Peyer's patch (tissue), 4 donors: ENCODE measurements around the gene APAF1. TPM values are rescaled to one million over a fixed set of nuclear protein-coding genes. Genes with fewer than 3 reads are reported as not detected.

Experiments used
- DNase-seq, 3 donors: peaks; one replicate each; pipeline ENCODE4 v3.0.0-alpha.2; 2017 to 2019
- H3K27ac ChIP-seq, 4 donors: fragments of 200-600 bp; sonication (generic); one replicate each; pipeline ENCODE4 v1.5.1; 2016 to 2019
- H3K27me3 ChIP-seq, 2 donors: fragments of 200-600 bp; sonication (generic); one replicate each; pipeline ENCODE4 v1.5.1; 2019
- H3K36me3 ChIP-seq, 3 donors: fragments of 200-600 bp; sonication (generic); one replicate each; pipeline ENCODE4 v1.5.1; 2016 to 2019
- H3K4me1 ChIP-seq, 4 donors: fragments of 200-600 bp; sonication (generic); one replicate each; pipeline ENCODE4 v1.5.1; 2016 to 2019
- H3K4me3 ChIP-seq, 4 donors: fragments of 200-600 bp; sonication (generic); 1 replicate in 3 of 4; 2 replicates in 1 of 4; pipeline ENCODE4 v1.5.1; 2016 to 2019; ENCODE audit warnings: mild to moderate bottlenecking in 1 of 4
- H3K9me3 ChIP-seq, 4 donors: fragments of 200-600 bp; sonication (generic); one replicate each; pipeline ENCODE4 v1.5.1; 2016 to 2019; ENCODE audit warnings: mild to moderate bottlenecking in 1 of 4
- CTCF ChIP-seq, 6 experiments: fragments of 450-650 bp in 4 of 6; fragments of 200-600 bp in 2 of 6; sonication (generic) in 1 of 6; IDR thresholded peaks; one replicate each; pipeline ENCODE4 v1.5.1; 2017 to 2019; ENCODE audit warnings: antibody characterized with exemption in 6 of 6, mild to moderate bottlenecking in 3 of 6, moderate library complexity in 1 of 6
- POLR2A ChIP-seq, 2 donors: fragments of 450-650 bp; IDR thresholded peaks; one replicate each; pipeline ENCODE4 v1.5.1; 2017; ENCODE audit warnings: antibody characterized with exemption in 2 of 2, mild to moderate bottlenecking in 2 of 2, moderate library complexity in 2 of 2
- total RNA-seq, 4 donors: library from RNA; depleted of rRNA; stranded (reverse); fragments of >200 nt; gene quantifications; one replicate each; pipeline ENCODE4 v1.1.0, GENCODE V29; 2016

APAF1 gene
- total RNA-seq, 4 donors from 2014 or later = 14.7 to 28.9 (median 22.7) TPM

- H3K4me3 ChIP-seq = no peak overlapping the region
- no peak for DNase-seq
- H3K36me3 ChIP-seq = peaks cover 0 to 51% (median 0%) of the 10 kb centered on the region in 3 donors
- H3K4me1 ChIP-seq = no peaks in the 10 kb centered on the region
- no peaks in the 10 kb centered on the region for H3K27me3 ChIP-seq
- no peaks in the 10 kb centered on the region for H3K9me3 ChIP-seq
- peak; percentile 21 to 81 (median 66) for TF ChIP-seq CTCF (IDR thresholded peaks at IDR 0.05)
- TF ChIP-seq POLR2A (IDR thresholded peaks at IDR 0.05) = no peak
- no peak overlapping the region for H3K27ac ChIP-seq
Measured at GRCh38 chr12:98653866-98654493, 8.9 kb downstream of the APAF1 start.

- no peaks in the 10 kb centered on the region for H3K4me1 ChIP-seq
- no peaks in the 10 kb centered on the region for H3K9me3 ChIP-seq
- no peak for DNase-seq
- H3K27me3 ChIP-seq = no peaks in the 10 kb centered on the region
- peaks cover 0 to 54% (median 0%) of the 10 kb centered on the region in 3 donors for H3K36me3 ChIP-seq
- no peak overlapping the region for H3K4me3 ChIP-seq
- TF ChIP-seq POLR2A (IDR thresholded peaks at IDR 0.05) (no peak), CTCF (IDR thresholded peaks at IDR 0.05) (no peak)
- H3K27ac ChIP-seq = no peak overlapping the region
Measured at GRCh38 chr12:98656289-98657101, 11.4 kb downstream of the APAF1 start.

GRCh38 chr12:98660521-98660920 lies 15.4 kb downstream of the APAF1 start:
- no peak for TF ChIP-seq POLR2A (IDR thresholded peaks at IDR 0.05)
- no peak for TF ChIP-seq CTCF (IDR thresholded peaks at IDR 0.05)
- Histone ChIP-seq H3K27ac (no peak overlapping the region), H3K4me1 (no peaks in the 10 kb centered on the region), H3K4me3 (no peak overlapping the region), H3K36me3 (peaks cover 0 to 80% (median 0%) of the 10 kb centered on the region in 3 donors), H3K27me3 (no peaks in the 10 kb centered on the region), H3K9me3 (no peaks in the 10 kb centered on the region)
- DNase-seq = no peak

- peaks cover 0 to 73% (median 2%) of the 10 kb centered on the region in 3 donors for H3K36me3 ChIP-seq
- no peak for TF ChIP-seq CTCF (IDR thresholded peaks at IDR 0.05)
- TF ChIP-seq POLR2A (IDR thresholded peaks at IDR 0.05) = no peak
- no peak overlapping the region for H3K27ac ChIP-seq
- no peak overlapping the region for H3K4me3 ChIP-seq
- DNase-seq = no peak
- H3K27me3 ChIP-seq = no peaks in the 10 kb centered on the region
- H3K4me1 ChIP-seq = no peaks in the 10 kb centered on the region
- H3K9me3 ChIP-seq = no peaks in the 10 kb centered on the region
Measured at GRCh38 chr12:98669751-98670150, 24.7 kb downstream of the APAF1 start.

- H3K4me1 ChIP-seq = no peaks in the 10 kb centered on the region
- no peaks in the 10 kb centered on the region for H3K27me3 ChIP-seq
- no peak for TF ChIP-seq CTCF (IDR thresholded peaks at IDR 0.05)
- TF ChIP-seq POLR2A (IDR thresholded peaks at IDR 0.05) = no peak
- no peak overlapping the region for H3K4me3 ChIP-seq
- H3K27ac ChIP-seq = no peak overlapping the region
- no peak for DNase-seq
- peaks cover 0 to 70% (median 2%) of the 10 kb centered on the region in 3 donors for H3K36me3 ChIP-seq
- H3K9me3 ChIP-seq = no peaks in the 10 kb centered on the region
Measured at GRCh38 chr12:98671459-98671858, 26.4 kb downstream of the APAF1 start.
